Mesothelial cell of epicardium (in vitro differentiated cells): ENCODE data around the gene LGALS16. TPM values are rescaled to one million over a fixed set of nuclear protein-coding genes. Genes with fewer than 3 reads are reported as not detected.
"Not testable (repeated sequence)": the region's sequence is repeated elsewhere in the genome, so short reads cannot be mapped to it uniquely, and the experiment has no call there.

Experiments
- DNase-seq, 2 experiments: peaks; one replicate each; pipeline ENCODE4 v3.0.0; 2021; ENCODE audit warnings: low spot score in 2 of 2; ENCODE audit not compliant: unreplicated experiment in 2 of 2
- H3K27ac Mint-ChIP-seq: 2 replicates; pipeline ENCODE4 v1.8.0; 2021; ENCODE audit warnings: mixed read lengths
- H3K27me3 Mint-ChIP-seq: 2 replicates; pipeline ENCODE4 v1.8.0; 2021; ENCODE audit warnings: low read depth, mixed read lengths
- H3K36me3 Mint-ChIP-seq: 2 replicates; pipeline ENCODE4 v1.8.0; 2021; ENCODE audit warnings: mixed read lengths
- H3K4me1 Mint-ChIP-seq: 2 replicates; pipeline ENCODE4 v1.8.0; 2021; ENCODE audit warnings: mixed read lengths
- H3K4me3 Mint-ChIP-seq: 2 replicates; pipeline ENCODE4 v1.8.0; 2021; ENCODE audit warnings: mild to moderate bottlenecking, moderate library complexity, mixed read lengths
- H3K9me3 Mint-ChIP-seq: 2 replicates; pipeline ENCODE4 v1.8.0; 2021; ENCODE audit warnings: mixed read lengths
- total RNA-seq: library from RNA; stranded (reverse); gene quantifications from 3 replicates; pipeline ENCODE4 v1.2.1, GENCODE V29; 2021
- TF ChIP-seq, protein P1 (sequence below): fragments of 200-600 bp; sonication (generic); IDR thresholded peaks from one replicate; pipeline ENCODE4 v1.5.0; 2021; ENCODE audit warnings: antibody characterized with exemption; ENCODE audit not compliant: unreplicated experiment

The LGALS16 gene, protein sequence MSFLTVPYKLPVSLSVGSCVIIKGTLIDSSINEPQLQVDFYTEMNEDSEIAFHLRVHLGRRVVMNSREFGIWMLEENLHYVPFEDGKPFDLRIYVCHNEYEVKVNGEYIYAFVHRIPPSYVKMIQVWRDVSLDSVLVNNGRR
- total RNA-seq: not detected in 3 replicates

DNA sequence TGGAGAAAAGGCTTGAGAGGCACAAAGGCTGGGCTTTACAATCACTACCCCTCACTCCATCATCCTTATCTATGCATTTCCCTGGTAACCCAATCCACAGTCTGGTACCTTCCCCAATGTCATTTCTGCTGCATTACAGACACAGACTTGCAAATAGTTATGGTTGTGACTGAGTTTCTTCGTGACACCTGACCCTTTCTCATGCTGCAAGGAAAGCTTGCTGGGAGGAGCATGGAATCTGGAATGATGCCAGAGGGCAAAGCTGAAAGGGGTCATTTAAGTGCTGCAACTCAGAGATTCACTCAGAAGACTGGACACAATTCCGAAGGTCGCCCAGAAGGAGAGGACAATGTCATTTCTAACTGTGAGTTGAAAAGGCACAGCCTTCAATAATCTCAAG is at the start of gene LGALS16:
Gene LGALS16, plus strand, starts transcription at position 301 of the 400 bp plus-strand sequence. Its CDS starts 49 bp downstream, at position 350.
- no peak for DNase-seq
- no peaks in the 10 kb centered on the region for H3K9me3 Mint-ChIP-seq
- no peaks in the 10 kb centered on the region for H3K36me3 Mint-ChIP-seq
- H3K4me3 Mint-ChIP-seq: no peak within 1 kb of the TSS
- TF ChIP-seq, protein P1, sequence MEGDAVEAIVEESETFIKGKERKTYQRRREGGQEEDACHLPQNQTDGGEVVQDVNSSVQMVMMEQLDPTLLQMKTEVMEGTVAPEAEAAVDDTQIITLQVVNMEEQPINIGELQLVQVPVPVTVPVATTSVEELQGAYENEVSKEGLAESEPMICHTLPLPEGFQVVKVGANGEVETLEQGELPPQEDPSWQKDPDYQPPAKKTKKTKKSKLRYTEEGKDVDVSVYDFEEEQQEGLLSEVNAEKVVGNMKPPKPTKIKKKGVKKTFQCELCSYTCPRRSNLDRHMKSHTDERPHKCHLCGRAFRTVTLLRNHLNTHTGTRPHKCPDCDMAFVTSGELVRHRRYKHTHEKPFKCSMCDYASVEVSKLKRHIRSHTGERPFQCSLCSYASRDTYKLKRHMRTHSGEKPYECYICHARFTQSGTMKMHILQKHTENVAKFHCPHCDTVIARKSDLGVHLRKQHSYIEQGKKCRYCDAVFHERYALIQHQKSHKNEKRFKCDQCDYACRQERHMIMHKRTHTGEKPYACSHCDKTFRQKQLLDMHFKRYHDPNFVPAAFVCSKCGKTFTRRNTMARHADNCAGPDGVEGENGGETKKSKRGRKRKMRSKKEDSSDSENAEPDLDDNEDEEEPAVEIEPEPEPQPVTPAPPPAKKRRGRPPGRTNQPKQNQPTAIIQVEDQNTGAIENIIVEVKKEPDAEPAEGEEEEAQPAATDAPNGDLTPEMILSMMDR: no peak
- H3K4me1 Mint-ChIP-seq: no peaks in the 10 kb centered on the region
- H3K27me3 Mint-ChIP-seq: peaks cover 67% of the 10 kb centered on the region
- H3K27ac Mint-ChIP-seq: no peak within 1 kb of the TSS

DNA sequence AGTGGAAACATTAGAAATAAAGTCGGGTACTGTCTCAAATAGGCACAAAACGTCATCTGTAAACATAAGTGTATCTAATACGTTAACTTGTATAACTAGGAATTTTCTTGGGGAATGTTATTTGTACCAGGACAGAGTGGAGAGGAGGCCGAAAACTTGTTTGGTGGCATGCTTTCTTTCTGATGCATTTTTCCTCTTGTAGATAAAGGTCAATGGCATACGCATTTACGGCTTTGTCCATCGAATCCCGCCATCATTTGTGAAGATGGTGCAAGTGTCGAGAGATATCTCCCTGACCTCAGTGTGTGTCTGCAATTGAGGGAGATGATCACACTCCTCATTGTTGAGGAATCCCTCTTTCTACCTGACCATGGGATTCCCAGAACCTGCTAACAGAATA is 48.7 kb upstream of the LGALS16 start:
- no peaks in the 10 kb centered on the region for H3K36me3 Mint-ChIP-seq
- TF ChIP-seq, protein P1: no peak
- peaks cover 1% of the 10 kb centered on the region for H3K9me3 Mint-ChIP-seq
- no peaks in the 10 kb centered on the region for H3K4me1 Mint-ChIP-seq
- H3K4me3 Mint-ChIP-seq: no peak overlapping the region
- H3K27ac Mint-ChIP-seq: no peak overlapping the region
- H3K27me3 Mint-ChIP-seq: peaks cover 32% of the 10 kb centered on the region
- no peak for DNase-seq

DNA sequence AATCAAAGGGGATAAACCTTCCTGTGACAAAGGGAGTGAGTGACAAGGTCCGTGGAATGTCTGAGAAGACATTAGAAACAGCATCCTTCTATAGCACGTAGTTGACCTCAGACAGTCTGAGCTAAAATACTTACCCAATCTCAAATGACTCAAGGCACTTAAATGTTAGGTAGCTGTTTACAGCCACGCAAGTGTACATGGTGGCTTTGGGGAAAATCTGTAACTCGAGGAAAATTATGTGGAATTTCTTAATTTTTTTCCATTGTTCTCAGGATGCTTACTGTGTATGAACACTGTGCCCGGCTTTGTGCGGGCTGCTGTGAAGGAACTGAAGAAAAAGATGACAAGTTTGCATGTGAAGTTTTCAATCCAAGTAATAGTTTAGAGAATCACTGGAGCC is 48.2 kb upstream of the LGALS16 start:
- Mint-ChIP-seq H3K27ac (no peak overlapping the region), H3K4me1 (no peaks in the 10 kb centered on the region), H3K27me3 (peaks cover 32% of the 10 kb centered on the region), H3K9me3 (peaks cover 7% of the 10 kb centered on the region), H3K36me3 (no peaks in the 10 kb centered on the region), H3K4me3 (no peak overlapping the region)
- no peak for DNase-seq
- TF ChIP-seq, protein P1: no peak

DNA sequence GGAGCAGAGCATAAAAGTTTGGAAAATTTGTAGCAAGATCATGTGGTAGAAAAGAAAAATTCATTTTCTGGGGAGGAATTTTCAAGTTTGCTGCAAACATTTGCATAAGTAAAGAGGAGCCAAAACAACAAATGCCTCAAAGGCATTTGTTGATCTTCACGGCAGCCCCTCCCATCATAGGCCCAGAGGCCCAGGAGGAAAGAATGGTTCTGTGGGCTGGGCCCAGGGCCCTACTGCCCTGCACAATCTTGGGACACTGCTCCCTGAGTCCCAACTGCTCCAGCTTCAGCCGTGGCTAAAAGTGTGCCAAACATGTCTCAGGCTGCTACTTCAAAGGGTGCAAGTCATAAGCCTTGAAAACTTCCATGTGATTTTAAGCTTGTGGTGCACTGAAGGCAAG is 42.1 kb upstream of the LGALS16 start:
- Mint-ChIP-seq H3K4me3 (no peak overlapping the region), H3K4me1 (no peaks in the 10 kb centered on the region), H3K36me3 (no peaks in the 10 kb centered on the region), H3K27ac (no peak overlapping the region), H3K9me3 (peaks cover 15% of the 10 kb centered on the region), H3K27me3 (peaks cover 5% of the 10 kb centered on the region)
- TF ChIP-seq, protein P1: no peak
- no peak for DNase-seq

DNA sequence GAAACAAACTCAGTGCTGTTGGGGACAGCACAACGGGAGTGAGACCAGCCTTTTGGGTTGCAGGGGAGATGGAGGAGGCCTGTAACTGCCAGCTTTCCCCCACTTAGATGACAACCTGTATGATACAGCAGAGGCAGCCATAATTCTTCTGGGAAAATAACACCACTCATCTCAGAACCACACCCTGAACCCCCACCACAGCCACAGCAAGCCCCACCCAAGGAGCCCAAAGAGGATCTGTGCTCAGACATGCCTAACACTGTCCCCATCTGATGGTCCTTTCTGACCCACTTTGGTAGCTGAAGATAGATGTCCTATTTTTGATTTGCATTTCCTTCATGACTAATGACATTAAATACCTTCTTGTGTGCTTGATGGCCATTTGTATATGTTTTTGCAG is 38.0 kb upstream of the LGALS16 start:
- Mint-ChIP-seq H3K36me3 (no peaks in the 10 kb centered on the region), H3K27me3 (peaks cover 38% of the 10 kb centered on the region), H3K4me1 (no peaks in the 10 kb centered on the region), H3K9me3 (peaks cover 6% of the 10 kb centered on the region), H3K4me3 (no peak overlapping the region), H3K27ac (no peak overlapping the region)
- TF ChIP-seq, protein P1: no peak
- DNase-seq: no peak

DNA sequence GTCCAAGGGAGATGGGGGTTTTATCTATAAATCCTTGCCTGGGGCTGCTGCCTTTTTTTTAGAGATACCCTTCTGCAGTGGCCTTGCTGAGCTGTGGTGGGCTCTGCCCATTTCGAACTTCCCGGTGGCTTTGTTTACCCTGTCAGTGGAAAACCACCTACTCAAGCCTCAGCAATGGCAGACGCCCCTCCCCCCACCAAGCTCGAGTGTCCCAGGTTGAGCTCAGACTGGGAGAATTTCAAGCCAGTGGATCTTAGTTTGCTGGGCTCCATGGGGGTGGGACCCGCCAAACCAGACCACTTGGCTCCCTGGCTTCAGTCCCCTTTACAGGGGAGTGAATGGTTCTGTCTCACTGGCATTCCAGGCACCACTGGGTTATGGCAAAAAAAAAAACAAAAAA is 31.8 kb upstream of the LGALS16 start:
- H3K4me3 Mint-ChIP-seq: no peak overlapping the region
- no peaks in the 10 kb centered on the region for H3K4me1 Mint-ChIP-seq
- no peaks in the 10 kb centered on the region for H3K36me3 Mint-ChIP-seq
- TF ChIP-seq, protein P1: no peak
- no peaks in the 10 kb centered on the region for H3K9me3 Mint-ChIP-seq
- H3K27me3 Mint-ChIP-seq: peaks cover 53% of the 10 kb centered on the region
- DNase-seq: no peak
- no peak overlapping the region for H3K27ac Mint-ChIP-seq

DNA sequence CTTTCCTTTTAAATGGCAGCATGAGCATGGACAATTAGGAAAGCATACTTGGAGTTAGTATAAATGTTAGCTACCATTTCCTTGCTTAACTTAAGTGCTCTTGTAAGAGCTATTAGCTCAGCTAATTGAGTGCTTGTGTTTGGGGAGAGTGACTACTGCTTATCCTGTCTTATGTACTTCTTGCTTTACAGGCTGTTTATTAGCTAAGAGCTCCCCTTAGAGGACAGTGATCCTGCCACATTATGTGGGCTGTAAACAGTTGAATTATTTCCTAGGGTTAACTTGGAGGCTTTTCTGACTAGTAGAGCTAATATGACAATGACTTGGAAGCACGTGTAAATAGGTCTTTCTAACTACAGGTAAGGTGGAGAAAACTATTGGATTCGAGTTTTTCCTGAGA is 28.1 kb upstream of the LGALS16 start:
- peaks cover 18% of the 10 kb centered on the region for H3K27me3 Mint-ChIP-seq
- not testable (repeated sequence) for H3K4me3 Mint-ChIP-seq, H3K9me3 Mint-ChIP-seq, DNase-seq, H3K36me3 Mint-ChIP-seq, H3K27ac Mint-ChIP-seq, H3K4me1 Mint-ChIP-seq
